WTC11 (cell line): ENCODE results near the gene PRDM2. TPM values are rescaled to one million over a fixed set of nuclear protein-coding genes. Genes with fewer than 3 reads are reported as not detected.

ENCODE experiments used
- ATAC-seq: fragments of 200-7000 bp; cut with Tn5 transposase; 2 replicates; pipeline ENCODE4 v1.10.0; 2021; ENCODE audit warnings: mild to moderate bottlenecking, moderate library complexity
- CTCF ChIA-PET: fragments of 300-600 bp; sonication (Branson Sonifier 250); formaldehyde crosslinking; loops from one replicate; lab custom pipeline; 2021; ENCODE audit warnings: antibody characterized with exemption; lab: Charles Lee
- POLR2A ChIA-PET: fragments of 350-600 bp; sonication (Branson Sonifier 250); formaldehyde crosslinking; loops from one replicate; lab custom pipeline; 2021; ENCODE audit warnings: antibody characterized with exemption; lab: Charles Lee
- DNase-seq: peaks from one replicate; pipeline ENCODE4 v3.0.0; 2021; ENCODE audit warnings: low spot score
- H3K27ac Mint-ChIP-seq: 2 replicates; pipeline ENCODE4 v1.8.0; 2021; ENCODE audit warnings: mixed read lengths
- H3K27me3 Mint-ChIP-seq: 2 replicates; pipeline ENCODE4 v1.8.0; 2021; ENCODE audit warnings: low read depth, mild to moderate bottlenecking, moderate library complexity, mixed read lengths
- H3K36me3 Mint-ChIP-seq: 2 replicates; pipeline ENCODE4 v1.8.0; 2021; ENCODE audit warnings: mixed read lengths
- H3K4me1 Mint-ChIP-seq: 2 replicates; pipeline ENCODE4 v1.8.0; 2022; ENCODE audit warnings: mixed read lengths
- H3K4me3 Mint-ChIP-seq: 2 replicates; pipeline ENCODE4 v1.8.0; 2021; ENCODE audit warnings: mild to moderate bottlenecking, moderate library complexity, mixed read lengths
- H3K9me3 Mint-ChIP-seq: 2 replicates; pipeline ENCODE4 v1.8.0; 2021; ENCODE audit warnings: mixed read lengths
- ATF3 ChIP-seq: sonication (generic); formaldehyde crosslinking; conservative IDR thresholded peaks from 2 replicates; pipeline ENCODE4 v1.8.1; 2022; ENCODE audit warnings: mild to moderate bottlenecking, missing genetic modification reagents
- CREB1 ChIP-seq: sonication (generic); formaldehyde crosslinking; IDR thresholded peaks from 2 replicates; pipeline ENCODE4 v1.8.0; 2023; ENCODE audit warnings: mild to moderate bottlenecking, missing genetic modification reagents
- CREM ChIP-seq: sonication (generic); formaldehyde crosslinking; IDR thresholded peaks from 2 replicates; pipeline ENCODE4 v1.8.1; 2022; ENCODE audit warnings: mild to moderate bottlenecking, missing genetic modification reagents, moderate library complexity
- E2F4 ChIP-seq: sonication (generic); formaldehyde crosslinking; IDR thresholded peaks from 2 replicates; pipeline ENCODE4 v1.8.1; 2022; ENCODE audit warnings: low read depth, mild to moderate bottlenecking, moderate library complexity, missing genetic modification reagents, borderline replicate concordance
- ELF4 ChIP-seq: sonication (generic); formaldehyde crosslinking; IDR thresholded peaks from 2 replicates; pipeline ENCODE4 v1.8.1; 2022; ENCODE audit warnings: low read depth, mild to moderate bottlenecking, moderate library complexity, missing genetic modification reagents
- ETV6 ChIP-seq: sonication (generic); formaldehyde crosslinking; IDR thresholded peaks from 2 replicates; pipeline ENCODE4 v1.8.1; 2022; ENCODE audit warnings: mild to moderate bottlenecking, missing genetic modification reagents
- FOXJ3 ChIP-seq: sonication (generic); formaldehyde crosslinking; IDR thresholded peaks from 2 replicates; pipeline ENCODE4 v1.9.0; 2021; ENCODE audit warnings: missing genetic modification reagents, mild to moderate bottlenecking, borderline replicate concordance
- GABPB1 ChIP-seq: sonication (generic); formaldehyde crosslinking; IDR thresholded peaks from 2 replicates; pipeline ENCODE4 v1.8.1; 2023; ENCODE audit warnings: mild to moderate bottlenecking, missing genetic modification reagents
- KAT7 ChIP-seq: sonication (generic); formaldehyde crosslinking; IDR thresholded peaks from 2 replicates; pipeline ENCODE4 v1.8.1; 2023; ENCODE audit warnings: missing genetic modification reagents, mild to moderate bottlenecking, borderline replicate concordance
- SMAD4 ChIP-seq: sonication (generic); formaldehyde crosslinking; IDR thresholded peaks from 2 replicates; pipeline ENCODE4 v1.8.0; 2022; ENCODE audit warnings: mild to moderate bottlenecking, missing genetic modification reagents
- STAT6 ChIP-seq: sonication (generic); formaldehyde crosslinking; conservative IDR thresholded peaks from 2 replicates; pipeline ENCODE4 v1.8.1; 2023; ENCODE audit warnings: mild to moderate bottlenecking, low read depth, missing genetic modification reagents, moderate library complexity
- TCF7 ChIP-seq: sonication (generic); formaldehyde crosslinking; IDR thresholded peaks from 2 replicates; pipeline ENCODE4 v1.8.0; 2022; ENCODE audit warnings: mild to moderate bottlenecking, low read depth, missing genetic modification reagents, moderate library complexity
- TEAD1 ChIP-seq: sonication (generic); formaldehyde crosslinking; IDR thresholded peaks from 2 replicates; pipeline ENCODE4 v1.8.0; 2022; ENCODE audit warnings: mild to moderate bottlenecking, missing genetic modification reagents
- TP53 ChIP-seq: sonication (generic); formaldehyde crosslinking; IDR thresholded peaks from 2 replicates; pipeline ENCODE4 v1.8.1; 2023; ENCODE audit warnings: mild to moderate bottlenecking, missing genetic modification reagents
- ZNF121 ChIP-seq: sonication (generic); formaldehyde crosslinking; IDR thresholded peaks from 2 replicates; pipeline ENCODE4 v1.8.0; 2023; ENCODE audit warnings: missing genetic modification reagents
- ZNF232 ChIP-seq: sonication (generic); formaldehyde crosslinking; IDR thresholded peaks from 2 replicates; pipeline ENCODE4 v1.8.0; 2022; ENCODE audit warnings: mild to moderate bottlenecking, missing genetic modification reagents
- ZNF416 ChIP-seq: fragments of 250-450 bp; sonication (Bioruptor Pico); IDR thresholded peaks from 2 replicates; pipeline ENCODE4 v1.9.0; 2021; ENCODE audit warnings: mild to moderate bottlenecking, inconsistent platforms
- total RNA-seq: library from RNA; stranded (reverse); gene quantifications from 3 replicates; pipeline ENCODE4 v1.2.3, GENCODE V29; 2021
- TF ChIP-seq, protein P1 (sequence below): fragments of 250-450 bp; sonication (Bioruptor Pico); IDR thresholded peaks from 2 replicates; pipeline ENCODE4 v1.9.0; 2021; ENCODE audit warnings: moderate library complexity, mild to moderate bottlenecking, inconsistent platforms, borderline replicate concordance
- TF ChIP-seq, protein P2 (sequence below): sonication (generic); formaldehyde crosslinking; IDR thresholded peaks from 2 replicates; pipeline ENCODE4 v1.8.1; 2022; ENCODE audit warnings: mild to moderate bottlenecking, moderate library complexity, missing genetic modification reagents
- TF ChIP-seq, protein P3 (sequence below): sonication (generic); formaldehyde crosslinking; IDR thresholded peaks from 2 replicates; pipeline ENCODE4 v1.8.0; 2022; ENCODE audit warnings: mild to moderate bottlenecking, missing genetic modification reagents

PRDM2 gene
- total RNA-seq, 1 experiment from 2014 or later: 25.0 TPM

- CTCF ChIA-PET: interaction anchor here (1.0 kb wide), 1 partner anchor 10 kb away, joined by 3 read pairs; no protein-coding TSS in a partner anchor
- no peak overlapping the region for H3K27ac Mint-ChIP-seq
- no peak for ATAC-seq
Observed at GRCh38 chr1:13754510-13755103, 54.6 kb downstream of the PRDM2 start.

DNA sequence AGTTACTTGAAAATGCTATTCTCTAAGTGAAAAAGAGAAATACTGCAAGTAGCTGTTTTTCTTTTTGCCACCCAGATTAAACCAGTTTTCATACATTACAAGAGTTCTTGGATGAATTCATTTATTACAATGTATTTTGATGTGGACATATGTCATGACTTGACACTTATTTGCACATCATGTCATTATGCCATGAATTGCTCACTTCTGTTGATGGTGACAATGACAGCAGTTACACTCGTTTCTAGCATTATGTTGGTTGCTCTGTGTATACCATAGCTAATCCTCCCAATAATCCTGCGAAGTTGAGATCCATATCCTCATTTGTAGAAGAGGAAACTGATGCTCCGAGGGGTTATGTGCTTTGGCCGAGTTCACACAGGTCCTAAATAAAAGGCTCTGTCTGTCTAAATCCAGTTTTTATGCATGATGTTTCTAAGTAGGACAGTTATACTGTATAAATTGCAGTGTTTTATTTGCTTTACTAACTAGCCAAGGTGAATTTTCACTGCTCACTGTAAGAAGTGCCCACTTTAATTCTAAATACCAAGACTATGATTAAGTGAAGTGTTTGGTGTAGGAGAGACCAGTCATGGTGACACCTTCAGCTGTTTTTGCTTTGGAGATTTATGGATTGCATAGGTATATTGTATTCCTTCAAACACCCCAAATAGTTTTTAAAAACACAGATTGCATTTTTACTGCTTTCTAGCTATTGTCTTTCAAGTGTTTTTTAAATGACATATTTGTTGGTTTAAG is 56.7 kb downstream of the PRDM2 start:
- DNase-seq: no peak
- Mint-ChIP-seq H3K27me3 (no peaks in the 10 kb centered on the region), H3K9me3 (no peaks in the 10 kb centered on the region), H3K4me3 (no peak overlapping the region), H3K4me1 (peaks cover 45% of the 10 kb centered on the region), H3K36me3 (no peaks in the 10 kb centered on the region), H3K27ac (no peak overlapping the region)
- ChIA-PET POLR2A (interaction anchor here (0.6 to 1.2 kb wide), 2 partner anchors 8 to 22 kb away, joined by 5 to 7 read pairs; no protein-coding TSS in a partner anchor), CTCF (interaction anchor here (0.9 to 1.4 kb wide), 2 partner anchors 72 to 160 kb away, joined by 3 to 8 read pairs; no protein-coding TSS in a partner anchor)
- ATAC-seq: no peak
- no peak for TF ChIP-seq ZNF416 (CRISPR knock-in tag)
- TF ChIP-seq CREB1: no peak
- TF ChIP-seq, protein P1, sequence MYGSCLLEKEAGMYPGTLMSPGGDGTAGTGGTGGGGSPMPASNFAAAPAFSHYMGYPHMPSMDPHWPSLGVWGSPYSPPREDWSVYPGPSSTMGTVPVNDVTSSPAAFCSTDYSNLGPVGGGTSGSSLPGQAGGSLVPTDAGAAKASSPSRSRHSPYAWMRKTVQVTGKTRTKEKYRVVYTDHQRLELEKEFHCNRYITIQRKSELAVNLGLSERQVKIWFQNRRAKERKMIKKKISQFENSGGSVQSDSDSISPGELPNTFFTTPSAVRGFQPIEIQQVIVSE (CRISPR knock-in tag): no peak
- TF ChIP-seq E2F4 (CRISPR knock-in tag): no peak
- no peak for TF ChIP-seq CREM (CRISPR knock-in tag)
- TF ChIP-seq STAT6 (CRISPR knock-in tag): no peak

More at GRCh38 chr1:13754510-13755103, 54.6 kb downstream of the PRDM2 start:
- Mint-ChIP-seq H3K4me3 (no peak overlapping the region), H3K4me1 (peaks cover 39% of the 10 kb centered on the region), H3K9me3 (no peaks in the 10 kb centered on the region), H3K27me3 (peaks cover 2% of the 10 kb centered on the region), H3K36me3 (no peaks in the 10 kb centered on the region)
- TF ChIP-seq SMAD4 (CRISPR knock-in tag) (no peak), ZNF121 (CRISPR knock-in tag) (no peak), TEAD1 (CRISPR knock-in tag) (no peak), TP53 (CRISPR knock-in tag) (no peak), ETV6 (CRISPR knock-in tag) (no peak), CREM (CRISPR knock-in tag) (no peak), ZNF232 (no peak), STAT6 (CRISPR knock-in tag) (no peak), ATF3 (CRISPR knock-in tag) (no peak), GABPB1 (no peak), TCF7 (no peak), FOXJ3 (CRISPR knock-in tag) (no peak), ELF4 (CRISPR knock-in tag) (no peak), KAT7 (no peak)
- TF ChIP-seq, protein P2, sequence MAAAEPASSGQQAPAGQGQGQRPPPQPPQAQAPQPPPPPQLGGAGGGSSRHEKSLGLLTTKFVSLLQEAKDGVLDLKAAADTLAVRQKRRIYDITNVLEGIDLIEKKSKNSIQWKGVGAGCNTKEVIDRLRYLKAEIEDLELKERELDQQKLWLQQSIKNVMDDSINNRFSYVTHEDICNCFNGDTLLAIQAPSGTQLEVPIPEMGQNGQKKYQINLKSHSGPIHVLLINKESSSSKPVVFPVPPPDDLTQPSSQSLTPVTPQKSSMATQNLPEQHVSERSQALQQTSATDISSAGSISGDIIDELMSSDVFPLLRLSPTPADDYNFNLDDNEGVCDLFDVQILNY (CRISPR knock-in tag): no peak
- TF ChIP-seq, protein P1 (CRISPR knock-in tag): no peak
- TF ChIP-seq, protein P3, sequence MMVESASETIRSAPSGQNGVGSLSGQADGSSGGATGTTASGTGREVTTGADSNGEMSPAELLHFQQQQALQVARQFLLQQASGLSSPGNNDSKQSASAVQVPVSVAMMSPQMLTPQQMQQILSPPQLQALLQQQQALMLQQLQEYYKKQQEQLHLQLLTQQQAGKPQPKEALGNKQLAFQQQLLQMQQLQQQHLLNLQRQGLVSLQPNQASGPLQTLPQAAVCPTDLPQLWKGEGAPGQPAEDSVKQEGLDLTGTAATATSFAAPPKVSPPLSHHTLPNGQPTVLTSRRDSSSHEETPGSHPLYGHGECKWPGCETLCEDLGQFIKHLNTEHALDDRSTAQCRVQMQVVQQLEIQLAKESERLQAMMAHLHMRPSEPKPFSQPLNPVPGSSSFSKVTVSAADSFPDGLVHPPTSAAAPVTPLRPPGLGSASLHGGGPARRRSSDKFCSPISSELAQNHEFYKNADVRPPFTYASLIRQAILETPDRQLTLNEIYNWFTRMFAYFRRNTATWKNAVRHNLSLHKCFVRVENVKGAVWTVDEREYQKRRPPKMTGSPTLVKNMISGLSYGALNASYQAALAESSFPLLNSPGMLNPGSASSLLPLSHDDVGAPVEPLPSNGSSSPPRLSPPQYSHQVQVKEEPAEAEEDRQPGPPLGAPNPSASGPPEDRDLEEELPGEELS: no peak
- no peak for DNase-seq
- POLR2A ChIA-PET: no interaction called here
